GM12878 (cell line): ENCODE results near the gene GTPBP10. TPM values are rescaled to one million over a fixed set of nuclear protein-coding genes. Genes with fewer than 3 reads are reported as not detected.

ENCODE experiments used
- ATF7 ChIP-seq: fragments of 450-650 bp; IDR thresholded peaks from 2 replicates; pipeline ENCODE4 v1.6.1; 2016; ENCODE audit warnings: low read depth, mild to moderate bottlenecking
- DPF2 ChIP-seq: fragments of 450-650 bp; IDR thresholded peaks from 2 replicates; pipeline ENCODE4 v1.6.1; 2017; ENCODE audit warnings: mild to moderate bottlenecking
- EP300 ChIP-seq, 2 experiments: fragments of 150-350 bp in 1 of 2; IDR thresholded peaks; 2 replicates each; pipeline ENCODE4 v1.6.1; 2011 to 2012; ENCODE audit warnings: low read depth in 2 of 2, low read length in 2 of 2, borderline replicate concordance in 1 of 2, improper control_type of control experiment in 1 of 2, inconsistent platforms in 1 of 2; ENCODE audit not compliant: control insufficient read depth in 1 of 2
- FOXM1 ChIP-seq: IDR thresholded peaks from 2 replicates; pipeline ENCODE4 v1.6.1; 2012; ENCODE audit warnings: low read depth, mild to moderate bottlenecking, inconsistent platforms, low read length, moderate library complexity
- IKZF2 ChIP-seq, 2 experiments: fragments of 450-650 bp; IDR thresholded peaks; 2 replicates each; pipeline ENCODE4 v1.6.1; 2017; ENCODE audit warnings: mild to moderate bottlenecking in 2 of 2, moderate library complexity in 2 of 2
- JUND ChIP-seq: IDR thresholded peaks from 2 replicates; pipeline ENCODE4 v1.6.1; 2012; ENCODE audit warnings: low read depth, mild to moderate bottlenecking, low read length, improper control_type of control experiment, moderate library complexity
- MYB ChIP-seq: fragments of 150-350 bp; IDR thresholded peaks from 2 replicates; pipeline ENCODE4 v1.6.1; 2014; ENCODE audit warnings: mild to moderate bottlenecking, low read depth, low read length, borderline replicate concordance
- NRF1 ChIP-seq: conservative IDR thresholded peaks from 2 replicates; pipeline ENCODE4 v1.6.1; 2011; ENCODE audit warnings: mild to moderate bottlenecking, low read depth, low read length, improper control_type of control experiment
- STAT1 ChIP-seq: fragments of 450-650 bp; conservative IDR thresholded peaks from 2 replicates; pipeline ENCODE4 v1.6.1; 2014; ENCODE audit warnings: antibody characterized with exemption, mild to moderate bottlenecking
- SUPT20H ChIP-seq: IDR thresholded peaks from 2 replicates; pipeline ENCODE4 v1.6.1; 2011; ENCODE audit warnings: low read depth, mild to moderate bottlenecking, low read length, moderate library complexity, borderline replicate concordance; ENCODE audit not compliant: control insufficient read depth
- TBL1XR1 ChIP-seq: IDR thresholded peaks from 2 replicates; pipeline ENCODE4 v1.6.1; 2012; ENCODE audit warnings: low read depth, low read length, improper control_type of control experiment
- YY1 ChIP-seq: IDR thresholded peaks from 2 replicates; pipeline ENCODE4 v1.6.1; 2011; ENCODE audit warnings: low read depth, mild to moderate bottlenecking, low read length
- polyA plus RNA-seq, 11 experiments: library from polyadenylated mRNA; depleted of rRNA in 4 of 11; unstranded in 6 of 11; stranded (reverse) in 5 of 11; fragments of >200 nt; fragmentation: Nextera tagmentation in 4 of 11; fragmentation: Illumina TruSeq in 1 of 11; extraction: Ambion mirVana in 4 of 11; extraction: Trizol in 1 of 11; gene quantifications; 1 replicate in 1 of 11; 2 replicates in 10 of 11; pipeline versions ENCODE4 v1.2.1 to v1.2.3, GENCODE V29; 2011 to 2016; ENCODE audit warnings: inconsistent platforms in 2 of 11, missing spikeins in 2 of 11, low read depth in 1 of 11
- total RNA-seq, 4 experiments: library from RNA; depleted of rRNA in 3 of 4; stranded (reverse); fragments of >200 nt in 3 of 4; fragmentation: Illumina TruSeq in 1 of 4; extraction: Trizol in 1 of 4; gene quantifications; 2 replicates each; pipeline versions ENCODE4 v1.2.1 to v1.2.3, GENCODE V29; 2013 to 2021
- TF ChIP-seq, protein P1 (sequence below): fragments of 450-650 bp; IDR thresholded peaks from 2 replicates; pipeline ENCODE4 v1.6.1; 2018; ENCODE audit warnings: borderline replicate concordance, mild to moderate bottlenecking; ENCODE audit not compliant: partially characterized antibody
- TF ChIP-seq, protein P2 (sequence below): IDR thresholded peaks from 2 replicates; pipeline ENCODE4 v1.6.1; 2012; ENCODE audit warnings: low read depth, low read length, improper control_type of control experiment
- TF ChIP-seq, protein P3 (sequence below): IDR thresholded peaks from 2 replicates; pipeline ENCODE4 v1.6.1; 2012; ENCODE audit warnings: mild to moderate bottlenecking, low read depth, low read length
- TF ChIP-seq, protein P4 (sequence below): fragments of 450-650 bp; IDR thresholded peaks from 2 replicates; pipeline ENCODE4 v1.6.1; 2018; ENCODE audit warnings: mild to moderate bottlenecking, low read depth, moderate library complexity; ENCODE audit not compliant: partially characterized antibody
- TF ChIP-seq, protein P5 (sequence below): fragments of 450-650 bp; conservative IDR thresholded peaks from 2 replicates; pipeline ENCODE4 v1.6.1; 2017; ENCODE audit warnings: mild to moderate bottlenecking, moderate library complexity

GTPBP10 gene
- total and polyA plus RNA-seq, 10 of the 15 experiments (the other 5 are each of a cell fraction or from before 2014, with no cell fraction given), result 10.1 to 41.0 (median 33.0) TPM

DNA sequence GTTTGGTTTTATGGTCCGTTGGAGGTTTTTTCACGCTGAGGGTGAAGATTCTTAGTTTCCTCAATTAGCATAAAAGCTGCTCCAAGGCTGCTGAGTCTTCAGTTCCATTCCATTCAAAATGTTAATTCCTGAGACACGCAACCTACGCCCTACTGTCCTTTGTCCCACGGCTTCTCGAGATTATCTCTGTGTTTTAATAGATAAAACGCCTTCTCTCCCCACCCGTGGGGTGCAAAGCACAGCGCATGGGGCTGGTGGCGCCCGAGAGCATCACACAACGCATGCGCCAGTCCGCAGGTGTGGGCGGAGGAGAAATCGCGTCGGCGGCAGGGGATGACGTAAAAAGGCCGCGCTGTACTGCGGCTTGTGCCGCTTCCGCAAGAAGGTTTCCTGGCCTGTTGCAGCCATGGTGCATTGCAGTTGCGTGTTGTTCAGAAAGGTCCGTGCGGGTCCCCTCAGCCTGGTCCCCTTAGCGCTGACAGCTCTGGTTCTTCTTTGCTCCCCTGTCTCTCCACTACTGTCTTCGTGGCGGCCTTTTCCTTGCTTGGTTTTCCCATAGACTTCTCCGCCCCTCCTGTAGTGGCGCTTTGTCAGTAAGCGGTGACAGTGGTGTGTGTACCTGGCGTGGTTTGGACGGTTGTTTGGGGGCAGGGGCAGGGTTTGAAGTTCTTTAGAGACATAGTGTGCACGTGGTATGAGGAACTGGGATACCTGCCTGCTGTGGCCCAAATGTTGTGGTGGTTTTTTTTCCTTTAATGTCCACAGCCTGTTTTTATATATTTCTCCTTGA is at the start of gene GTPBP10 (continued):
- TF ChIP-seq, protein P1, sequence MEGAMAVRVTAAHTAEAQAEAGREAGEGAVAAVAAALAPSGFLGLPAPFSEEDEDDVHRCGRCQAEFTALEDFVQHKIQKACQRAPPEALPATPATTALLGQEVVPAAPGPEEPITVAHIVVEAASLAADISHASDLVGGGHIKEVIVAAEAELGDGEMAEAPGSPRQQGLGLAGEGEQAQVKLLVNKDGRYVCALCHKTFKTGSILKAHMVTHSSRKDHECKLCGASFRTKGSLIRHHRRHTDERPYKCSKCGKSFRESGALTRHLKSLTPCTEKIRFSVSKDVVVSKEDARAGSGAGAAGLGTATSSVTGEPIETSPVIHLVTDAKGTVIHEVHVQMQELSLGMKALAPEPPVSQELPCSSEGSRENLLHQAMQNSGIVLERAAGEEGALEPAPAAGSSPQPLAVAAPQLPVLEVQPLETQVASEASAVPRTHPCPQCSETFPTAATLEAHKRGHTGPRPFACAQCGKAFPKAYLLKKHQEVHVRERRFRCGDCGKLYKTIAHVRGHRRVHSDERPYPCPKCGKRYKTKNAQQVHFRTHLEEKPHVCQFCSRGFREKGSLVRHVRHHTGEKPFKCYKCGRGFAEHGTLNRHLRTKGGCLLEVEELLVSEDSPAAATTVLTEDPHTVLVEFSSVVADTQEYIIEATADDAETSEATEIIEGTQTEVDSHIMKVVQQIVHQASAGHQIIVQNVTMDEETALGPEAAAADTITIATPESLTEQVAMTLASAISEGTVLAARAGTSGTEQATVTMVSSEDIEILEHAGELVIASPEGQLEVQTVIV, result peak; percentile 90
- TF ChIP-seq, protein P2, sequence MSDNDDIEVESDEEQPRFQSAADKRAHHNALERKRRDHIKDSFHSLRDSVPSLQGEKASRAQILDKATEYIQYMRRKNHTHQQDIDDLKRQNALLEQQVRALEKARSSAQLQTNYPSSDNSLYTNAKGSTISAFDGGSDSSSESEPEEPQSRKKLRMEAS, result peak; percentile 74
- TF ChIP-seq JUND, result no peak
- peak in 1 of 2 experiments; percentile 64; a peak in 1 of 4 replicates for TF ChIP-seq EP300 (IDR thresholded peaks at IDR 0.05; ENCODE audit: borderline replicate concordance in 1 of 2, control insufficient read depth in 1 of 2, low read depth in 2 of 2, low read length in 2 of 2)
- TF ChIP-seq, protein P3, sequence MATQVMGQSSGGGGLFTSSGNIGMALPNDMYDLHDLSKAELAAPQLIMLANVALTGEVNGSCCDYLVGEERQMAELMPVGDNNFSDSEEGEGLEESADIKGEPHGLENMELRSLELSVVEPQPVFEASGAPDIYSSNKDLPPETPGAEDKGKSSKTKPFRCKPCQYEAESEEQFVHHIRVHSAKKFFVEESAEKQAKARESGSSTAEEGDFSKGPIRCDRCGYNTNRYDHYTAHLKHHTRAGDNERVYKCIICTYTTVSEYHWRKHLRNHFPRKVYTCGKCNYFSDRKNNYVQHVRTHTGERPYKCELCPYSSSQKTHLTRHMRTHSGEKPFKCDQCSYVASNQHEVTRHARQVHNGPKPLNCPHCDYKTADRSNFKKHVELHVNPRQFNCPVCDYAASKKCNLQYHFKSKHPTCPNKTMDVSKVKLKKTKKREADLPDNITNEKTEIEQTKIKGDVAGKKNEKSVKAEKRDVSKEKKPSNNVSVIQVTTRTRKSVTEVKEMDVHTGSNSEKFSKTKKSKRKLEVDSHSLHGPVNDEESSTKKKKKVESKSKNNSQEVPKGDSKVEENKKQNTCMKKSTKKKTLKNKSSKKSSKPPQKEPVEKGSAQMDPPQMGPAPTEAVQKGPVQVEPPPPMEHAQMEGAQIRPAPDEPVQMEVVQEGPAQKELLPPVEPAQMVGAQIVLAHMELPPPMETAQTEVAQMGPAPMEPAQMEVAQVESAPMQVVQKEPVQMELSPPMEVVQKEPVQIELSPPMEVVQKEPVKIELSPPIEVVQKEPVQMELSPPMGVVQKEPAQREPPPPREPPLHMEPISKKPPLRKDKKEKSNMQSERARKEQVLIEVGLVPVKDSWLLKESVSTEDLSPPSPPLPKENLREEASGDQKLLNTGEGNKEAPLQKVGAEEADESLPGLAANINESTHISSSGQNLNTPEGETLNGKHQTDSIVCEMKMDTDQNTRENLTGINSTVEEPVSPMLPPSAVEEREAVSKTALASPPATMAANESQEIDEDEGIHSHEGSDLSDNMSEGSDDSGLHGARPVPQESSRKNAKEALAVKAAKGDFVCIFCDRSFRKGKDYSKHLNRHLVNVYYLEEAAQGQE, result no peak
- peak; percentile 92 for TF ChIP-seq YY1
- 0 out of 2 replicates have a peak, but pooled peaks have one; percentile 26 for TF ChIP-seq FOXM1
- no peak for TF ChIP-seq SUPT20H
- peak; percentile 82; the same call in 1 of the 2 replicates for TF ChIP-seq DPF2
- TF ChIP-seq, protein P4, sequence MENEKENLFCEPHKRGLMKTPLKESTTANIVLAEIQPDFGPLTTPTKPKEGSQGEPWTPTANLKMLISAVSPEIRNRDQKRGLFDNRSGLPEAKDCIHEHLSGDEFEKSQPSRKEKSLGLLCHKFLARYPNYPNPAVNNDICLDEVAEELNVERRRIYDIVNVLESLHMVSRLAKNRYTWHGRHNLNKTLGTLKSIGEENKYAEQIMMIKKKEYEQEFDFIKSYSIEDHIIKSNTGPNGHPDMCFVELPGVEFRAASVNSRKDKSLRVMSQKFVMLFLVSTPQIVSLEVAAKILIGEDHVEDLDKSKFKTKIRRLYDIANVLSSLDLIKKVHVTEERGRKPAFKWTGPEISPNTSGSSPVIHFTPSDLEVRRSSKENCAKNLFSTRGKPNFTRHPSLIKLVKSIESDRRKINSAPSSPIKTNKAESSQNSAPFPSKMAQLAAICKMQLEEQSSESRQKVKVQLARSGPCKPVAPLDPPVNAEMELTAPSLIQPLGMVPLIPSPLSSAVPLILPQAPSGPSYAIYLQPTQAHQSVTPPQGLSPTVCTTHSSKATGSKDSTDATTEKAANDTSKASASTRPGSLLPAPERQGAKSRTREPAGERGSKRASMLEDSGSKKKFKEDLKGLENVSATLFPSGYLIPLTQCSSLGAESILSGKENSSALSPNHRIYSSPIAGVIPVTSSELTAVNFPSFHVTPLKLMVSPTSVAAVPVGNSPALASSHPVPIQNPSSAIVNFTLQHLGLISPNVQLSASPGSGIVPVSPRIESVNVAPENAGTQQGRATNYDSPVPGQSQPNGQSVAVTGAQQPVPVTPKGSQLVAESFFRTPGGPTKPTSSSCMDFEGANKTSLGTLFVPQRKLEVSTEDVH, result peak; percentile 66
- peak; percentile 90 for TF ChIP-seq NRF1
- TF ChIP-seq TBL1XR1, result peak; percentile 55; the same call in 1 of the 2 replicates
- TF ChIP-seq STAT1, result peak; percentile 25; the same call in 1 of the 2 replicates
- peak; percentile 28 to 35; a peak in 2 of 4 replicates for TF ChIP-seq IKZF2 (IDR thresholded peaks at IDR 0.05)
- TF ChIP-seq MYB, result no peak
- TF ChIP-seq ATF7, result peak; percentile 77
- TF ChIP-seq, protein P5, sequence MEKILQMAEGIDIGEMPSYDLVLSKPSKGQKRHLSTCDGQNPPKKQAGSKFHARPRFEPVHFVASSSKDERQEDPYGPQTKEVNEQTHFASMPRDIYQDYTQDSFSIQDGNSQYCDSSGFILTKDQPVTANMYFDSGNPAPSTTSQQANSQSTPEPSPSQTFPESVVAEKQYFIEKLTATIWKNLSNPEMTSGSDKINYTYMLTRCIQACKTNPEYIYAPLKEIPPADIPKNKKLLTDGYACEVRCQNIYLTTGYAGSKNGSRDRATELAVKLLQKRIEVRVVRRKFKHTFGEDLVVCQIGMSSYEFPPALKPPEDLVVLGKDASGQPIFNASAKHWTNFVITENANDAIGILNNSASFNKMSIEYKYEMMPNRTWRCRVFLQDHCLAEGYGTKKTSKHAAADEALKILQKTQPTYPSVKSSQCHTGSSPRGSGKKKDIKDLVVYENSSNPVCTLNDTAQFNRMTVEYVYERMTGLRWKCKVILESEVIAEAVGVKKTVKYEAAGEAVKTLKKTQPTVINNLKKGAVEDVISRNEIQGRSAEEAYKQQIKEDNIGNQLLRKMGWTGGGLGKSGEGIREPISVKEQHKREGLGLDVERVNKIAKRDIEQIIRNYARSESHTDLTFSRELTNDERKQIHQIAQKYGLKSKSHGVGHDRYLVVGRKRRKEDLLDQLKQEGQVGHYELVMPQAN, result peak; percentile 95
